Trophoblast cell (in vitro differentiated cells and primary cell): ENCODE data around the gene DLG1.
A peak's percentile ranks its signal among the peaks of the same experiment; 100 is the strongest.

ENCODE experiments used
- DNase-seq, 2 donors: peaks; one replicate each; pipeline ENCODE4 v3.0.0-alpha.2; 2016
- H2AFZ ChIP-seq: 2 replicates; pipeline ENCODE4 v1.6.1; 2013; ENCODE audit warnings: low read length, moderate library complexity, mild to moderate bottlenecking; ENCODE audit not compliant: insufficient read depth, poor library complexity
- H2AK5ac ChIP-seq: 2 replicates; pipeline ENCODE4 v1.6.1; 2013; ENCODE audit warnings: mild to moderate bottlenecking, low read length
- H2BK120ac ChIP-seq: 2 replicates; pipeline ENCODE4 v1.6.1; 2013; ENCODE audit warnings: low read length, mild to moderate bottlenecking, moderate library complexity; ENCODE audit not compliant: insufficient read depth, poor library complexity
- H2BK12ac ChIP-seq: 2 replicates; pipeline ENCODE4 v1.6.1; 2013; ENCODE audit warnings: mild to moderate bottlenecking, low read length, moderate library complexity
- H2BK5ac ChIP-seq: 2 replicates; pipeline ENCODE4 v1.6.1; 2013; ENCODE audit warnings: low read length, low read depth, moderate library complexity, mild to moderate bottlenecking; ENCODE audit not compliant: poor library complexity
- H3K14ac ChIP-seq: 2 replicates; pipeline ENCODE4 v1.6.1; 2013; ENCODE audit warnings: mild to moderate bottlenecking, low read length
- H3K18ac ChIP-seq: 2 replicates; pipeline ENCODE4 v1.6.1; 2013; ENCODE audit warnings: mild to moderate bottlenecking, low read length
- H3K23ac ChIP-seq: 2 replicates; pipeline ENCODE4 v1.6.1; 2013; ENCODE audit warnings: low read length
- H3K27ac ChIP-seq: 2 replicates; pipeline ENCODE4 v1.5.1; 2013; ENCODE audit warnings: low read depth, mild to moderate bottlenecking, inconsistent platforms, low read length, moderate library complexity
- H3K27me3 ChIP-seq: 2 replicates; pipeline ENCODE4 v1.6.1; 2013; ENCODE audit warnings: inconsistent platforms, mild to moderate bottlenecking, low read length, moderate library complexity; ENCODE audit not compliant: insufficient read depth
- H3K36me3 ChIP-seq, 2 experiments: 1 replicate in 1 of 2; 2 replicates in 1 of 2; pipeline ENCODE4 v1.6.1; 2013; ENCODE audit warnings: low read length in 2 of 2, mild to moderate bottlenecking in 2 of 2, moderate library complexity in 1 of 2; ENCODE audit not compliant: insufficient read depth in 2 of 2, control insufficient read depth in 1 of 2
- H3K4ac ChIP-seq: 2 replicates; pipeline ENCODE4 v1.6.1; 2013; ENCODE audit warnings: low read depth, mild to moderate bottlenecking, low read length, moderate library complexity
- H3K4me1 ChIP-seq, 2 experiments: 1 replicate in 1 of 2; 2 replicates in 1 of 2; pipeline ENCODE4 v1.6.1; 2013; ENCODE audit warnings: low read length in 2 of 2, mild to moderate bottlenecking in 2 of 2, moderate library complexity in 1 of 2; ENCODE audit not compliant: insufficient read depth in 2 of 2, control insufficient read depth in 1 of 2
- H3K4me2 ChIP-seq: 2 replicates; pipeline ENCODE4 v1.6.1; 2013; ENCODE audit warnings: inconsistent platforms, mild to moderate bottlenecking, low read length, moderate library complexity
- H3K4me3 ChIP-seq: 2 replicates; pipeline ENCODE4 v1.5.1; 2013; ENCODE audit warnings: mild to moderate bottlenecking, low read depth, low read length, inconsistent platforms
- H3K79me1 ChIP-seq: one replicate; pipeline ENCODE4 v1.6.1; 2013; ENCODE audit warnings: low read length
- H3K79me2 ChIP-seq: 2 replicates; pipeline ENCODE4 v1.6.1; 2013; ENCODE audit warnings: low read length, mild to moderate bottlenecking; ENCODE audit not compliant: control insufficient read depth, insufficient read depth, poor library complexity
- H3K9ac ChIP-seq: 2 replicates; pipeline ENCODE4 v1.6.1; 2013; ENCODE audit warnings: mild to moderate bottlenecking, low read length
- H3K9me3 ChIP-seq: 2 replicates; pipeline ENCODE4 v1.6.1; 2013; ENCODE audit warnings: low read depth, mild to moderate bottlenecking, control low read depth, inconsistent platforms, low read length; ENCODE audit not compliant: insufficient read depth
- H4K12ac ChIP-seq: 2 replicates; pipeline ENCODE4 v1.6.1; 2013; ENCODE audit warnings: low read depth, mild to moderate bottlenecking, low read length, moderate library complexity
- H4K8ac ChIP-seq: 2 replicates; pipeline ENCODE4 v1.6.1; 2013; ENCODE audit warnings: low read depth, mild to moderate bottlenecking, low read length, moderate library complexity
- H4K91ac ChIP-seq: one replicate; pipeline ENCODE4 v1.6.1; 2013; ENCODE audit warnings: low read depth, mild to moderate bottlenecking, low read length, moderate library complexity
- WGBS: extraction: QIAGEN DNeasy Blood & Tissue Kit; methylation state at CpG from one replicate; pipeline ENCODE4 v1.1.7; 2013; ENCODE audit warnings: missing lambda C conversion rate; ENCODE audit not compliant: insufficient read length, insufficient coverage; ENCODE audit errors: extremely low coverage; 5-methylcytosine and 5-hydroxymethylcytosine counted together

Gene DLG1

GRCh38 chr3:197237897-197238296, 60.5 kb downstream of the DLG1 start:
- Histone ChIP-seq H3K4me1 (no peaks in the 10 kb centered on the region), H3K79me1 (no peaks in the 10 kb centered on the region), H3K14ac (no peak overlapping the region), H3K18ac (peak overlapping the region; percentile 65), H3K9ac (no peak overlapping the region), H3K27me3 (no peaks in the 10 kb centered on the region), H3K23ac (no peak overlapping the region), H4K12ac (no peak overlapping the region), H2AFZ (no peak overlapping the region), H3K36me3 (peaks cover 2% of the 10 kb centered on the region in 2 experiments), H3K79me2 (peaks cover 9% of the 10 kb centered on the region), H2AK5ac (no peak overlapping the region), H3K27ac (no peak overlapping the region), H2BK12ac (no peak overlapping the region), H3K9me3 (no peaks in the 10 kb centered on the region), H3K4ac (no peak overlapping the region), H2BK5ac (no peak overlapping the region), H3K4me2 (no peak overlapping the region), H4K91ac (no peak overlapping the region), H2BK120ac (no peak overlapping the region), H3K4me3 (no peak overlapping the region), H4K8ac (no peak overlapping the region)
- DNase-seq: no peak
- WGBS: no CpG with 5 or more reads among the region's 4 CpGs

GRCh38 chr3:197236362-197236761, 62.0 kb downstream of the DLG1 start:
- Histone ChIP-seq H3K9ac (no peak overlapping the region), H4K12ac (no peak overlapping the region), H3K36me3 (peaks cover 2% of the 10 kb centered on the region in 2 experiments), H2BK120ac (no peak overlapping the region), H2BK5ac (no peak overlapping the region), H3K4me2 (no peak overlapping the region), H3K9me3 (no peaks in the 10 kb centered on the region), H4K8ac (no peak overlapping the region), H3K4me3 (no peak overlapping the region), H3K79me1 (no peaks in the 10 kb centered on the region), H3K27me3 (no peaks in the 10 kb centered on the region), H3K4me1 (no peaks in the 10 kb centered on the region), H3K18ac (no peak overlapping the region), H3K4ac (peak overlapping the region; percentile 27), H3K23ac (no peak overlapping the region), H2BK12ac (no peak overlapping the region), H4K91ac (no peak overlapping the region), H2AFZ (no peak overlapping the region), H3K27ac (no peak overlapping the region), H2AK5ac (no peak overlapping the region), H3K79me2 (peaks cover 9% of the 10 kb centered on the region), H3K14ac (no peak overlapping the region)
- no peak for DNase-seq
- WGBS: no CpG with 5 or more reads among the region's 4 CpGs

- H3K4me1 ChIP-seq: no peaks in the 10 kb centered on the region
- H3K9me3 ChIP-seq: no peaks in the 10 kb centered on the region
- H3K36me3 ChIP-seq: peaks cover 2% of the 10 kb centered on the region in 2 experiments
- no peak overlapping the region for H2AK5ac ChIP-seq
- H3K79me1 ChIP-seq: no peaks in the 10 kb centered on the region
- no peak overlapping the region for H3K9ac ChIP-seq
- no peak overlapping the region for H2BK5ac ChIP-seq
- H3K23ac ChIP-seq: no peak overlapping the region
- WGBS: no CpG with 5 or more reads among the region's 4 CpGs
- no peak overlapping the region for H2BK12ac ChIP-seq
- H4K8ac ChIP-seq: no peak overlapping the region
- no peak overlapping the region for H3K27ac ChIP-seq
- no peak overlapping the region for H2BK120ac ChIP-seq
- no peak overlapping the region for H3K4me2 ChIP-seq
- H3K79me2 ChIP-seq: peaks cover 9% of the 10 kb centered on the region
- no peak overlapping the region for H2AFZ ChIP-seq
- no peak overlapping the region for H3K18ac ChIP-seq
- H4K12ac ChIP-seq: no peak overlapping the region
- DNase-seq: peak in 1 of 2 donors; percentile 14
- no peaks in the 10 kb centered on the region for H3K27me3 ChIP-seq
- H4K91ac ChIP-seq: no peak overlapping the region
- no peak overlapping the region for H3K4me3 ChIP-seq
- H3K14ac ChIP-seq: no peak overlapping the region
- no peak overlapping the region for H3K4ac ChIP-seq
Observed at GRCh38 chr3:197234947-197235914, 63.2 kb downstream of the DLG1 start.

GRCh38 chr3:197231321-197231720, 67.1 kb downstream of the DLG1 start:
- no peak overlapping the region for H3K14ac ChIP-seq
- no peak overlapping the region for H2BK5ac ChIP-seq
- H3K18ac ChIP-seq: no peak overlapping the region
- H3K4me2 ChIP-seq: no peak overlapping the region
- H3K9ac ChIP-seq: no peak overlapping the region
- no peak overlapping the region for H4K8ac ChIP-seq
- no peaks in the 10 kb centered on the region for H3K27me3 ChIP-seq
- H3K36me3 ChIP-seq: peaks cover 2% of the 10 kb centered on the region in 2 experiments
- no peak overlapping the region for H2BK12ac ChIP-seq
- no peak overlapping the region for H3K4ac ChIP-seq
- no peaks in the 10 kb centered on the region for H3K79me1 ChIP-seq
- H4K12ac ChIP-seq: no peak overlapping the region
- no peak overlapping the region for H3K23ac ChIP-seq
- no peak overlapping the region for H2BK120ac ChIP-seq
- H3K9me3 ChIP-seq: no peaks in the 10 kb centered on the region
- H3K79me2 ChIP-seq: peaks cover 2% of the 10 kb centered on the region
- no peak overlapping the region for H2AFZ ChIP-seq
- H2AK5ac ChIP-seq: no peak overlapping the region
- H3K4me3 ChIP-seq: no peak overlapping the region
- DNase-seq: no peak
- WGBS: no CpG with 5 or more reads among the region's 7 CpGs
- H3K27ac ChIP-seq: no peak overlapping the region
- H3K4me1 ChIP-seq: no peaks in the 10 kb centered on the region
- no peak overlapping the region for H4K91ac ChIP-seq
